Medulla oblongata (tissue), 1 donor: ENCODE data around the gene FAHD2A.
"Not testable (repeated sequence)": the region's sequence is repeated elsewhere in the genome, so short reads cannot be mapped to it uniquely, and the experiment has no call there.

Experiments
- DNase-seq: peaks from one replicate; pipeline ENCODE4 v3.0.0-alpha.2; 2015; ENCODE audit errors: extremely low spot score

The FAHD2A gene

DNA sequence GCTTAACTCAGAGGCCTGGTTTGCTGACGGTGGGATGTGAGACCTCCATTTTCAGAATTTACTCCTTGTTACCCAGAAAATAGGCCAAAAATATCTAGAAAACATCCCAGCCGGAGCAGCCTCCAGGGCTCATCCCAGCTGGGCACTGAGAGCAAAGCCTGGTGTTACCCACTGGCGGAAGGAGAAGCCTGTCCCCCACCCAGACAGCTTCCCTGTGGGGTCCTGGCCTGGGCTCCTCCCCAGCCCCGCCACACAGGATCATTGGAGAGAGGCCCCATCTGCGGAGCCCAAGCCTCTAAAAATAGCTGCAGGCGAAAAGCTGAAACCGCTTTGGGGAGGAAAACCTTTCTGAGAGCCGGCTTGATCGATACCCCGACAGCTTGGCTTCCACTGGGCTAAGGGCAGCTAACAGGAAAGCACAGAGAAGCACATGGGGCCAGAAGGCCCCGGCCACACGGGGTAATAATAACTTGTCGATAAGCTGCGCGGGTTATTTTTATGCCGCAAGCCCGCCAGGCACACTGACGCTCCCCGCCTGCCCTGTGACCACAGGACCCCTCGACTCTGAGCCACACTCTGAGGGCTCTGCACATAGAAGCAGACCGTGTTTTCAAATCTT lies 26.9 kb upstream of the FAHD2A start:
- DNase-seq, result no peak

DNA sequence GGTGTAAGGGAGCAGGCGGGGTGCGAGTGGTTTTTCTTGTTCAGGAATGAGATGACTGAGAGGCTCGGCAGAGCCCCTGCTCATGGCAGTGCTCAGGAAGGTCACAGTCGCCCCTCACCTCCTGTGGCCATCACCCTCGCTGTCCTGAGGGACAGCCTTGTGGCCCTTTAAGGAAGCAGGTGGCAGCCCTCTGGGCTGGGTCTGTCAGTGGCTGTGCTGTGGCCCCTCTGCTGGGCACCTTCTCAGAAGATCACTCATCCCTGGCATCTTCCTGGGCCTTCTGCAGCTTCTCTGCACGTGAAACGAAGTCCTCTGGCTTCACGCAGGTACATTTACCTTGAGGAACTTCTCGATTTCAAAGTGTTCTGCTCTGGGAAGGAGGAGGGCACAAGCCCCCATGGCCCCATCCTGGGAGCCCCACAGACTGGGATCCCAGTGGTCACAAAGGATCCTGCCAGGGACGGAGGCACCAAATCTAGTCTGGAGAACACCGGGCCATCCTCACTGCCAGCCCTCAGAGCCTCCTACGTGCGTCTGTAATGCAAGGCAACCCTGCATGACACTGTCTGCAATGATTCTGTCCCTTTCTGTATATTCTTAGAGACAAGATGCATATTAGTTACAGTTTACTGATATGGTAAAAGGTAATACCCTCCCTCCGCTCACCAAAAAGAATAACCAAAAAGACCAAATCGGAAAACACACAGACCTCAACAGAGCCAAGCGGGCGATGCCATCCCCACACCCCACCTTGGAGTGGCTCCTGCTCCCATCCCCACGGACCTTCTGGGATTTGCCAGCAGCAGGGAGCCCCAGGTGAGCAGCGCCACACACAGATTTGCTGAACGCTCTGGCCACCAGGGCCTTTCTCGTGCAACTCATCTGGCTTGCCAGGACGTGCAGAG lies 25.9 kb upstream of the FAHD2A start:
- no peak for DNase-seq

DNA sequence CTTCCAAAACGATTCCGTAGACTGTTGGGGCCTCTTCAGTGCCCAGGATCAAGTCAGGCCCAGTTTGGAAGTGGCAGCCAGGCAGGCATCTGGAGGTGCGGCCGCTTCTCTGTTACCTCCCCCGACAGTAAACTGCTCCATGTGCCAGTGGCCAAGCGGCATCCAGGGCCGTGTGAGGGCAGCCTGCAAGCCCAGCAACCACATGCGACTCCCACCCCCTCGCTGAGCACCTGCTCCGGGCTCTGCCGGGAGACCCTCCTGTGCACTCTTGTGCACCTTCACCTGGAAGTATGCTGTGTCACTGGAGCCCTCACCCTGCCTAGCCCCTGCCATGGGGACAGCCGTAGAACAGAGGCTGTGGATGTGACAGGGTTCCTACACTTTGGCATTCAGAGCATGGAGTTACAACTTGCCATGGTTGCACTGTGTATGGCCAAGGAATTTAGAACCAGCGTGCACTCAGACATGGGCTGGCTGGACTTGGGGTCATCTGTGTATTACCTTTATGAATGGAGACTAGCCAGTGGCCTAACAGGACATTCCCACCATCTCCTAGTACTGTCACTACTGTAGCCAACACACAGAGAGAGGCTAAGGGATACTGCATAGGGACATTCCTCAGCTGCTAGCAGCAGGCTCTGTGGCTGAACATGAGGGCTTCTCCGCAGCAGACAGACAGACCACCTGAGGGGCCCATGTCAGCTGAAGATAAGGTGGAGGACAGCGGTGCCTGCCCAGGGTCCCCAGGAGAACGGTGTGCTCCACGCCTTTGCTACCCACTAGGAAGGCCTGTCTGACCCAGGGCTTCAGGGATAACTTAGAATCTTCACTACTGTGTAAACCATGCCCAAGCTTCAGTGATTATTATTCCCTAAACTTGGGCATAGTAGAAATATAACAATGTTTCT lies 25.0 kb upstream of the FAHD2A start:
- DNase-seq, result no peak

DNA sequence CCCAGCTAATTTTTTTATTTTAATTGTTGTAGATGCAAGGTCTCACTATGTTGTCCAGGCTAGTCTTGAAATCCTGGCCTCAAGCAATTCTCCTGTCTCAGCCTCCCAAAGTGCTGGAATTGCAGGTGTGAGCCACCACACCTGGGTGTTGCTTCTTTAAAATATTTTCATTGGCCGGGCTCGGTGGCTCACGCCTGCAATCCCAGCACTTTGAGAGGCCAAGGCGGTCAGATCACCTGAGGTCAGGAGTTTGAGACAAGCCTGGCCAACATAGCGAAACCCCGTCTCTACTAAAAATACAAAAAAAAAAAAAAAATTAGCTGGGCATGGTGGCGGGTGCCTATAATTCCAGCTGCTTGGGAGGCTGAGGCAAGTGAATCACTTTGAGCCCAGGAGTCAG lies 24.2 kb upstream of the FAHD2A start:
- DNase-seq, result not testable (repeated sequence)

GRCh38 chr2:95379371-95379831 lies 23.1 kb upstream of the FAHD2A start:
- no peak for DNase-seq

- no peak for DNase-seq
Observed at GRCh38 chr2:95380280-95380679, 22.2 kb upstream of the FAHD2A start.

DNA sequence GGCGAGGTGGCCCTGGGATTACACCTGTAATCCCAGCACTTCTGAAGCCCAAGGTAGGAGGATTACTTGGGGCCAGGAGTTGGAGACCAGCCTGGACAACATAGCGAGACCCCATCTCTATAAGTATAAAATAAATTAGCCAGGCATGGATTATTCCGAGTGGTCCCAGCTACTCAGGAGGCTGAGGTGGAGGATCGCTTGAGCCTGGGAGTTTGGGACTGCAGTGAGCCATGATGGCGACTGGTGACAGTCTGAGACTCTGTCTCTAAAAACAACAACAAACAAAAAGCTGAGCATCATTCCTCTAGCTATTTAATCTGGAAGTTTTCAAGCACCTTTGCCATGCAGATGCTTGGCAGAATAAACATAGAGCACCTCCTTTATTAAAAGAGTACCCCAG lies 21.8 kb upstream of the FAHD2A start:
- DNase-seq, result no peak

DNA sequence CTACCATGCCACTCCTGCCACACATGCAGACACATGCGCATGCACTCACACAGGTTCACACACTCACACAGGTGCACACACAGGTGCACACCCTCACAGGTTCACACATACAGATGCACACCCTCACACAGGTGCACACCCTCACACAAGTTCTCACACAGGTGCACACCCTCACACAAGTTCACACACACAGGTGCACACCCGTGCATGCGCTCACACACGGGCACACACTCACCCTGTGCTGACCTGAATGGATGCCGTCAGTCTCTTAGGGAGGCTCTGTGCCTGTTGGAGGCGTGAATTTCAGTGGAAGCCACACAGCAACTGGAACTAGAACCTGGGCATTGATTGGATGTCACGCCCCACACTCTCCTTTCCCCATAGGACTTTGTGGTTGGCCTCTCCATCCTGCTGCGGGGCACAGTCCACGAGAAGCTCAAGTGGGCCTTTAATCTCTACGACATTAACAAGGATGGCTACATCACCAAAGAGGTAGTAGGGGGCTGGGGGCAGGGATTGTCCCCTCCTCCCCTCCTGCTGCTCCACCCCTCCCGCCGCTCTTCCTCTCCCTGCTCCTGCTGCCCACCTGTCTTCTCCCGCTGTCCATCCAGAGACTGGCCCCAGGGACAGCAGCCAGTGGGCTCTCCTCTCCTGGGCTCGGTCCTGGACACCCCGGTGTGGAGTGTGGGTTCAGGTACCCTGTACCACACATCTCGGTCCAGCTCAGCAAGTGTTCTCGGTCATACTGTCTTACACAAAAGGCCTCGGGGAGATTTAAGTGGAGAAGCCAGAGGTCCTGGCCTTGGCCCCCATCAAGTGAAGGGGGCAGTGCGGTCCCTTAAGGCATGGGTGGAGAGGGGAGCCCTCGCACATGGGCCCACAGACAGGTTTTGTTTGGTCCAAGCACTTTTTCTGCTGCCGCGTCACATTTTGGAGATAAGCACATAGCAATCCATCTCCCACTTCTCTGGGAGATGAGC lies 21.0 kb upstream of the FAHD2A start:
- DNase-seq, result no peak

GRCh38 chr2:95382192-95382591 lies 20.3 kb upstream of the FAHD2A start:
- no peak for DNase-seq

- no peak for DNase-seq
Observed at GRCh38 chr2:95382686-95383634, 19.5 kb upstream of the FAHD2A start.

DNA sequence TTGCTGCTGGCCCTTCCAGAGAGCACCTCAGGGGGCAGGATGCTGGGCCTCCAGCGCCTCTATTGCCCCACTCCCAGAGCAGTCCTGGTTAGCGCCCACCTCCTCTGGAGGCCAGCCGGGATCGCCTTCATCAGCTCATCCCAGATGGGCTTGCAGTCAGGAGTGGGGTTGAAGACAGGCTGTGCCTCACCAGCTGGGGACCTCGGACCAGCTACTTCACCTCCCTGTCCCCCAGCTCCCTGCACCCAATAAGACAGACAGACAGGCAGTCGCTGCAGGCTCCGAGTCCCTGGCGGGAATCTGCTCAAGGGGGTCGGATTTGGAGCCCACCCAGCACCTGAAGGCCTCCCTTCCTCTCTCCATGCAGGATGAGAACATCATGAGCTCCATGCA lies 18.9 kb upstream of the FAHD2A start:
- no peak for DNase-seq

DNA sequence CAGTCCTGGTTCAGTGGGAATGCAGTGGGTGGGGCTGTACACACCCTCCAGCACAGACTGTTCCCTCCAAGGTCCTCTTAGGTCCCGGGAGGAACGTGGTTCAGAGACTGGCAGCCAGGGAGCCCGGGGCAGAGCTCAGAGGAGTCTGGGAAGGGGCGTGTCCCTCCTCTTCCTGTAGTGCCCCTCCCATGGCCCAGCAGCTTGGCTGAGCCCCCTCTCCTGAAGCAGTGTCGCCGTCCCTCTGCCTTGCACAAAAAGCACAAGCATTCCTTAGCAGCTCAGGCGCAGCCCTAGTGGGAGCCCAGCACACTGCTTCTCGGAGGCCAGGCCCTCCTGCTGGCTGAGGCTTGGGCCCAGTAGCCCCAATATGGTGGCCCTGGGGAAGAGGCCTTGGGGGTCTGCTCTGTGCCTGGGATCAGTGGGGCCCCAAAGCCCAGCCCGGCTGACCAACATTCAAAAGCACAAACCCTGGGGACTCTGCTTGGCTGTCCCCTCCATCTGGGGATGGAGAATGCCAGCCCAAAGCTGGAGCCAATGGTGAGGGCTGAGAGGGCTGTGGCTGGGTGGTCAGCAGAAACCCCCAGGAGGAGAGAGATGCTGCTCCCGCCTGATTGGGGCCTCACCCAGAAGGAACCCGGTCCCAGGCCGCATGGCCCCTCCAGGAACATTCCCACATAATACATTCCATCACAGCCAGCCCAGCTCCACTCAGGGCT lies 17.5 kb upstream of the FAHD2A start:
- DNase-seq, result no peak

GRCh38 chr2:95385570-95385984 lies 16.9 kb upstream of the FAHD2A start:
- no peak for DNase-seq

DNA sequence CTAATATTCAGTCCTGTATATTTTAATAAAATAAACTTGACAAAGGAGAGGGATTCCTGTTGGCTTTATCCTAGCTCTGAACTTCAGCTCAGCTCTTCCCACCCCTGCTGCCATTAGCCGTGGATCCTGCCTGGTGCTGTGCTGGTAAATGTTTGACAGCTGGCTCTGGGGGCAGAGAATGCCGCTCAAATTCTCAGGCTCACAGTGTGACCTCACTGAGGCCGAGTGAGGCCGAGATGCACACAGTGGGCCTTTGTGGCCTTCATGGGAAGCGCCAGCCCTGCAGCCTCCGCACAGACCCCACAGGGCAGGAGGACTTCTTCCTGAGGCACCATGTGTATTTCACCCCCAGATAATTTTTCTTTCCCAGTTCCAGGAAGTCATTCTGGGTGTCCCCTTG lies 16.5 kb upstream of the FAHD2A start:
- no peak for DNase-seq

DNA sequence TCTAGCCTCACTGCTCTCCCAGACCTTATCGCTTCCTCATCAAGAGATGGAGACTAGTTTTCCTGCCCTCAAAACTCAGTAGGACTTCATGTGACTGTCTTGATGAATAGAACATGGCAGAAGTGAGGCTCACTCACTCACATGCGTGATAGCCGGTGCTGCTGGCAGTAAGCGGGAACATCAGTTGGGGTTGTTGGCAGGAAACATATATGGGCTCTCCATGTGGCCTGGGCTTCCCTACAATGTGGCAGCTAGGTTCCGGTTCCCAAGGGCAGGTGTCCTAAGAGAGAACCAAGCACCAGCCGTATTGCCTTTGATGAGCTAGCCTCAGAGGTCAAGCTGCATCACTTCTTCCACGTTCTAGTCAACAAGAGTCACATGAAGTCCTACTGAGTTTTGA lies 15.2 kb upstream of the FAHD2A start:
- DNase-seq, result no peak

DNA sequence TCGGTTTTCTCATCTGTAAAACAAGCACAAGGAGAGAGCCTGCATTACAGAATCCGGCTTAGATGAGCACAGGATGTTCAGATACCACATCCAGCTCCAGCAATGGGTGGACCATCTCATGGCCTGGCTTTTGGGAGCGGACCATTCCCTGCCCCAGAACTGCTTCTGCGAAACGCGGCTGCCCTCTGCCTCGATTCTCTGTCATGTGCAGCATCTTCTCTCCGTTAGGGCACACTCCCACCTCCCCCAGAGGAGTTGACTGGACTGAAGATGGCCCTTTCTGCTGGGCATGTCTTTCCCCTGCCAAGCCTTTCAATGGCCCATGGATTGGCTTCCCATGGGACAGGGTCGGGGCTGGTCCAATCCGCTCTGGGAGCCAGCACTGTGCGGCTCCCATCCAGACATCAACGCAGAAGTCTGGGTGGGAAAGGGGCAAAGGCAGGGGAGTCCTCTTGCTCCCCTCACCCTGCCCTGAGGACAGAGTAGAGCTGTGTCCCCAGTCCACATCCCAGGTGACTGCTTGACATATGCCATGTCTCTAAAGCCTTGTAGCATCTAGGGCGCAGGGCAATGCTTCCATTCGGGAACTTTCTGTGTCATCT lies 14.3 kb upstream of the FAHD2A start:
- DNase-seq, result no peak

DNA sequence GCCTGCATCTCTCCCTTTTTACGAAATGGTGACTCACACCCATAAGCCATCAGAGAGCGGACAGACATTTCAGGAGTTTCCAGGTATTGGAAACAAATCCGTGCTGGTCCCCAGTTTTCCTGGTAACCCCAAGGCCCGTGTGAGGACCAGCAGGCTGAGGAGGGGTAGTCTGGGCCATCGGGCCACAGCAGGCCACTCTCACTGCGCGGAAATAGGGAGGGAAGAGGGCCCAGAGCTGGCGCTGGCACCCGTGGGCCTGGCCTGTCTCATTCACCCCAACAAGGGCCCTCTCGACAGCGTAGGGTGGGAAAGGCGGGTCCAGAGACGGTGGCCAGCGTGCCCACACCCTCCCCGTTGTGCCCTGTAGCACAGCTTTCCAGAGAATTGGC lies 13.7 kb upstream of the FAHD2A start:
- DNase-seq, result no peak

- peak; percentile 51 for DNase-seq
Observed at GRCh38 chr2:95389245-95390119, 13.0 kb upstream of the FAHD2A start.
